ENCODE data around the gene FAM200C.

The FAM200C gene

DNA sequence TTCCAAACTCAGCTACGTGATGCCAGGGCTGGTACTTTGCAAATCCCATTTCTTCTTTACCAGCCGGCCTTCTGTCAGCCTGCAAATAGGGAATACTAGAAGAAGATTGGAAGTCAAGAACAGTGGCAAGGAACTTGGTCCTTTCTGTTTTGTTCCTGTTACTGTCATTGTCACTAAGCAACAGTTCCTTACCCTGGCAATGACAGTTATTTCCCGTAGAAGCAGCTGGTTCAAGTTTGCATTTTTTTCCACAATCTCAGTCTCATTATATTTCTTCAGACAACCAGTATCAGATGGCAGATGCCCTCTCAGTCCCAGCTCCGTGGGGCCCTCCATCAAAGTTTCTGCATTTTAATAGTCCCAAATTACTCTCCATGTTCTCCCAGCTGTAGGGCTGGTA, 20.3 kb downstream of the FAM200C start:
- Histone ChIP-seq H4K20me1 (ENCODE audit: insufficient read depth, low read length) (no peaks in the 10 kb centered on the region), H3K4me1 (ENCODE audit: low read length) (no peaks in the 10 kb centered on the region), H3K79me2 (ENCODE audit: low read length) (no peaks in the 10 kb centered on the region), H3K9ac (ENCODE audit: low read length) (no peak overlapping the region), H2AFZ (ENCODE audit: low read depth, low read length) (no peak overlapping the region), H3K36me3 (replicated peaks; ENCODE audit: low read depth, low read length) (no peaks in the 10 kb centered on the region), H3K27me3 (ENCODE audit: low read depth, low read length) (peaks cover 13% of the 10 kb centered on the region; the same call in 1 of the 2 replicates), H3K9me3 (ENCODE audit: insufficient read depth, low read length) (no peaks in the 10 kb centered on the region), H3K4me2 (ENCODE audit: low read length) (no peak overlapping the region), H3K4me3 (ENCODE audit: low read length) (no peak overlapping the region), H3K27ac (ENCODE audit: low read length) (no peak overlapping the region)
- TF ChIP-seq, protein P1, sequence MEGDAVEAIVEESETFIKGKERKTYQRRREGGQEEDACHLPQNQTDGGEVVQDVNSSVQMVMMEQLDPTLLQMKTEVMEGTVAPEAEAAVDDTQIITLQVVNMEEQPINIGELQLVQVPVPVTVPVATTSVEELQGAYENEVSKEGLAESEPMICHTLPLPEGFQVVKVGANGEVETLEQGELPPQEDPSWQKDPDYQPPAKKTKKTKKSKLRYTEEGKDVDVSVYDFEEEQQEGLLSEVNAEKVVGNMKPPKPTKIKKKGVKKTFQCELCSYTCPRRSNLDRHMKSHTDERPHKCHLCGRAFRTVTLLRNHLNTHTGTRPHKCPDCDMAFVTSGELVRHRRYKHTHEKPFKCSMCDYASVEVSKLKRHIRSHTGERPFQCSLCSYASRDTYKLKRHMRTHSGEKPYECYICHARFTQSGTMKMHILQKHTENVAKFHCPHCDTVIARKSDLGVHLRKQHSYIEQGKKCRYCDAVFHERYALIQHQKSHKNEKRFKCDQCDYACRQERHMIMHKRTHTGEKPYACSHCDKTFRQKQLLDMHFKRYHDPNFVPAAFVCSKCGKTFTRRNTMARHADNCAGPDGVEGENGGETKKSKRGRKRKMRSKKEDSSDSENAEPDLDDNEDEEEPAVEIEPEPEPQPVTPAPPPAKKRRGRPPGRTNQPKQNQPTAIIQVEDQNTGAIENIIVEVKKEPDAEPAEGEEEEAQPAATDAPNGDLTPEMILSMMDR (IDR thresholded peaks at IDR 0.05; ENCODE audit: low read depth, low read length) = no peak
- no peak for TF ChIP-seq EZH2phosphoT487 (IDR thresholded peaks at IDR 0.05; ENCODE audit: low read depth)

DNA sequence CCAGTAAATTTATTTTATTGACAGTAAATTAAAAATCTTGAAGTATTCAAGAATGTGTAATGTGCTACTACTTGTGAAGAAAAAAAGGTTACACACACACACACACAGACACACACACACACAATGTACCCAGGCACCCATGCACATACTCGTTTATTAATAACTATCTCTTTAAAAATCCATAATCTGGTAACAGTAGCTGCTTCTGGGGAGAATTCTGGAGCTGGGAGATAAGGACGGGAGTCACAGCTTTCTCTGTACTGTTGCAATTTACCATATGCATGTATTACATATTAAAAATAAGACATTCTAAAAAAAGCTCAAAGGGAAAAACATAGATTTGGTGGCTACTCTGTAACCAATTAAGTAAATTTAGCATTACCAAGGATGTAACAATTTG, 21.5 kb downstream of the FAM200C start:
- no peaks in the 10 kb centered on the region for H3K4me1 ChIP-seq (ENCODE audit: low read length)
- H3K4me3 ChIP-seq (ENCODE audit: low read length) = no peak overlapping the region
- no peaks in the 10 kb centered on the region for H3K9me3 ChIP-seq (ENCODE audit: insufficient read depth, low read length)
- H3K79me2 ChIP-seq (ENCODE audit: low read length) = no peaks in the 10 kb centered on the region
- H3K27me3 ChIP-seq (ENCODE audit: low read depth, low read length) = peaks cover 13% of the 10 kb centered on the region; the same call in 1 of the 2 replicates
- no peaks in the 10 kb centered on the region for H3K36me3 ChIP-seq (replicated peaks; ENCODE audit: low read depth, low read length)
- no peak overlapping the region for H3K4me2 ChIP-seq (ENCODE audit: low read length)
- no peak overlapping the region for H2AFZ ChIP-seq (ENCODE audit: low read depth, low read length)
- no peak overlapping the region for H3K9ac ChIP-seq (ENCODE audit: low read length)
- TF ChIP-seq EZH2phosphoT487 (IDR thresholded peaks at IDR 0.05; ENCODE audit: low read depth) = no peak
- TF ChIP-seq, protein P1 (IDR thresholded peaks at IDR 0.05; ENCODE audit: low read depth, low read length) = no peak
- no peak overlapping the region for H3K27ac ChIP-seq (ENCODE audit: low read length)
- H4K20me1 ChIP-seq (ENCODE audit: insufficient read depth, low read length) = no peaks in the 10 kb centered on the region

DNA sequence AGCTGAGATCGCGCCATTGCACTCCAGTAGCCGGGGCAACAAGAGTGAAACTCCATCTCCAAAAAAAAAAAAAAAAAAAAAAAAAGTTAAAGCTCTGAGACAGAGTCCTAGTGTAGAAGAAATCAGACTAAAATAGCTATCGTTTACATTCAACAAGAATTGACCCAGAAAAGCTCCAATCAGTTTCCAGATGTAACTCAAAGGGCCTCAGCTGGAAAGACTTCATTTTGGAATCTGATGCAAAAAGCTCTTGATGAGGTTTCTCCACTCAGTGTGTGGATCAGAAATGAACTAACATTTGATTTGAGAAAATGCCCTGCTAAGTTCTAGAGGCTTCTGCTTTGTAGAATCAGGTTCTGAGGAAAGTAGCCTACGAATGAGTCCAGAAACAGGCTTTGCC, 22.2 kb downstream of the FAM200C start:
- Histone ChIP-seq H3K27ac (ENCODE audit: low read length) (no peak overlapping the region), H3K4me1 (ENCODE audit: low read length) (no peaks in the 10 kb centered on the region), H3K4me3 (ENCODE audit: low read length) (no peak overlapping the region), H3K79me2 (ENCODE audit: low read length) (no peaks in the 10 kb centered on the region), H3K27me3 (ENCODE audit: low read depth, low read length) (peaks cover 13% of the 10 kb centered on the region; the same call in 1 of the 2 replicates), H2AFZ (ENCODE audit: low read depth, low read length) (no peak overlapping the region), H3K9ac (ENCODE audit: low read length) (no peak overlapping the region), H4K20me1 (ENCODE audit: insufficient read depth, low read length) (no peaks in the 10 kb centered on the region), H3K36me3 (replicated peaks; ENCODE audit: low read depth, low read length) (no peaks in the 10 kb centered on the region), H3K4me2 (ENCODE audit: low read length) (no peak overlapping the region), H3K9me3 (ENCODE audit: insufficient read depth, low read length) (no peaks in the 10 kb centered on the region)
- no peak for TF ChIP-seq EZH2phosphoT487 (IDR thresholded peaks at IDR 0.05; ENCODE audit: low read depth)
- TF ChIP-seq, protein P1 (IDR thresholded peaks at IDR 0.05; ENCODE audit: low read depth, low read length) = no peak

DNA sequence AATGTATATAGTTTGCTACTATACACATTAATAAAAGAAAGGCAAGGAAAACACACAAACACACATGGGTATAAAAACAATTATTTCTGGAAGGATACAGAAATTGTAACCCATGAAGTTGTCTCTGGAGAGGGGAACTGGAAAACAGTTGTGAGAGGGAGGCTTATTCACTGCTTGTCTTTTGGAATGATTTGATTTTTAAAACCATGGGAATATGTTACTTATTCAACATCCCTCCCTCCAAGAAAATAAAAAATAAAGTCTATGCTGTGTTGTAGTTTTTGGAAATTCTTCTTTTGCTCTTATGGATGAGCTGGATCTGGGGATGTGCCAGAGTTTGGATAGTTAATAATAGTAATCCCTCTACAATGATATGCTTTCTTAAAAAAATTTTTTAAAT, 23.4 kb downstream of the FAM200C start:
- Histone ChIP-seq H3K27me3 (ENCODE audit: low read depth, low read length) (peaks cover 8% of the 10 kb centered on the region; the same call in 1 of the 2 replicates), H4K20me1 (ENCODE audit: insufficient read depth, low read length) (no peaks in the 10 kb centered on the region), H3K4me3 (ENCODE audit: low read length) (no peak overlapping the region), H3K79me2 (ENCODE audit: low read length) (no peaks in the 10 kb centered on the region), H2AFZ (ENCODE audit: low read depth, low read length) (no peak overlapping the region), H3K9me3 (ENCODE audit: insufficient read depth, low read length) (no peaks in the 10 kb centered on the region), H3K36me3 (replicated peaks; ENCODE audit: low read depth, low read length) (no peaks in the 10 kb centered on the region), H3K4me2 (ENCODE audit: low read length) (no peak overlapping the region), H3K4me1 (ENCODE audit: low read length) (no peaks in the 10 kb centered on the region), H3K27ac (ENCODE audit: low read length) (no peak overlapping the region), H3K9ac (ENCODE audit: low read length) (no peak overlapping the region)
- TF ChIP-seq, protein P1 (IDR thresholded peaks at IDR 0.05; ENCODE audit: low read depth, low read length) = no peak
- no peak for TF ChIP-seq EZH2phosphoT487 (IDR thresholded peaks at IDR 0.05; ENCODE audit: low read depth)
